ENCODE results near the gene SIRT7. TPM values are rescaled to one million over a fixed set of nuclear protein-coding genes. Genes with fewer than 3 reads are reported as not detected.

SIRT7 gene
- total RNA-seq, 4 donors from 2014 or later, result 7.5 to 22.0 (median 15.5) TPM

GRCh38 chr17:81927653-81928543 lies 9.9 kb upstream of the SIRT7 start, which contains the start of gene MAFG:
TSS of gene MAFG (minus strand) at chr17:81927735. CDS start at chr17:81923185, 4,550 bp downstream.
- no peak for TF ChIP-seq CTCF (IDR thresholded peaks at IDR 0.05; ENCODE audit: low read depth)

GRCh38 chr17:81927152-81927652 lies 9.2 kb upstream of the SIRT7 start:
- TF ChIP-seq CTCF (IDR thresholded peaks at IDR 0.05; ENCODE audit: low read depth), result no peak

DNA sequence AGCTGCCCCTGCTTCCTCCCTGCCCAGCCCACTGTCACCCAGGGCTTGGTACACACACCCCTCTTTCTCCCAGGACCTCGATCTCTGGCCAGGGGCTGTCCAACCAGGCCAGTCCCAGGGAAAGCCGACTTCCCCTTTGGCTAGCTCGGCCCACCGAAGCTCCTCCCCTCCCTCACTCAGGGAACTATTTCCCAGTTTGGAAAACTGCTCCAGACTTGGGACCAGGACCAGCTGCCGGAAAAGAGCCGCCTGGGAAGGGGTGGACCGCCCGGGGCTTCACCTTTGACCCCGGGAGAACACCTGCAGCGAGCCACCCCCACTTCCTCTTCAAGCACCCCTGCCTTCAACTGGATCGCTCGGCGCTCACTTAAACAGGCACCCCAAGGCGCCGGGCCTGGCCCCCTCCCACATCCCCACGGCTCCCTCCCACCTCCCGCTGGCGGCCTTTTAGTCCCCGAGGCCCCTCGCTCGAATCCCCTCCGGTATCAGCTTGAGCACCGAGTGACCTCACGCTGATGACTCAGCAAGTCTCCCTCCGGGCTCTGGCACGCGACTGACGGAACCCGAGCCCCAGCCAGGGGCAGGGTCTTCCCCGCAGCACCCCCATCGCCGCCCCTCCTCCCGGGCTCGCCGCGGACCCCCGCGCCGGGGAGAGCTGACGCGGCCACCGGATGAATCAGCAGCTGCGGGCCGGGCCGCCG lies 8.6 kb upstream of the SIRT7 start:
- TF ChIP-seq CTCF (IDR thresholded peaks at IDR 0.05; ENCODE audit: low read depth), result no peak

- no peak for TF ChIP-seq CTCF (IDR thresholded peaks at IDR 0.05; ENCODE audit: low read depth)
Measured at GRCh38 chr17:81925860-81926450, 8.0 kb upstream of the SIRT7 start.

- TF ChIP-seq CTCF (IDR thresholded peaks at IDR 0.05; ENCODE audit: low read depth), result no peak
Measured at GRCh38 chr17:81924557-81925532, 6.9 kb upstream of the SIRT7 start.

DNA sequence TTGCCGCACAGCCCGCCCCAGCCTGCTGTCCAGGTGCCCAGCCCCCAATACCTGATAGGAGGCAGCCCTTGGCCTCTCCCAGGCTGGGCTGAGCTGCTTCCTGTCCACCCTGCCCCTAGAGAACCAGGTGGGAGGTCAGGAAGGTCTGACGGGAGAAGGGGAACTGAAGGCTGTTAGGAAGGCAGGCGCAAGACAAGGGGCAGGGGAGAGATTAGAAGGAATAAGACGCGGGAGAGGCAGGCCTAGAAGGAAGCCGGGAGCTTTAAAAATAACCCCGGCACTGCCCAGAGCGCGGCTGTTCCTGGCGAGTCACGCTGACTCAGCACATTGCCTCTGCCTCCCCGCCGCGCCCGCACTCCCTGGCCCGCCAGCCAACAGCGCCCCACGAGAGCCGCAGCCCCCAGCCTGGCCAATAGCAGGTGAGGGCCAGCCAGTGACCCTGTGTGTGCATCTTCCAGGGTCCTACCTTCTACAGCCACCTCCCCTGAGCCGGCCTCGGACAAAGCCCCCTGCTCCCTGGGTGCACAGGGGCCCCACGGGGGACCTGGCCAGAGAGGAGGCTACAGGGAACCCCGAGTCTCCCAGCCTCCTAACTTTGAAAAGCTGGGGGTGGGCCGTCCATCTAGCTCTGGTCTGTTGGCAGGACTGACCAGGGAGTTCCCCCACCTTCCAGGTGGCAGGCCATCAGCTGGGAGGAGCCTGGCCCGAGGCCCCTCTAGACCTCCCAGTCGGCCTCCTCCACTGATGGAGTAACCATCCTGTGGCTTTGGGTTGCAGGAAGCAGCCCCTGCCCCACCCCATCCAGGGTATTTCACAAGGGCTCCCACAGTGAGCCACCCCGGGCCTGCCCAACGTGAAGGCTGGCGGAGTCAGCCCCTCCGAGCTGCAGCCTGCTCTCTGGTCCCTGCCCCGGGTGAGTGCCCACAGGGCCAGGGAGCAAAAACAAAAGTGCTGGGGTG lies 5.6 kb upstream of the SIRT7 start:
- no peak for TF ChIP-seq CTCF (IDR thresholded peaks at IDR 0.05; ENCODE audit: low read depth)
